HL-60 (cell line): Measurements from ENCODE around the gene SLC22A2.

Experiments used
- CTCF ChIP-seq: IDR thresholded peaks from one replicate; pipeline ENCODE4 v1.5.1; 2011; ENCODE audit warnings: low read length, control low read depth, inconsistent platforms; ENCODE audit not compliant: insufficient read depth
- POLR2AphosphoS5 ChIP-seq: IDR thresholded peaks from 2 replicates; pipeline ENCODE4 v1.6.1; 2012; ENCODE audit warnings: low read depth
- REST ChIP-seq: IDR thresholded peaks from 2 replicates; pipeline ENCODE4 v1.6.1; 2012; ENCODE audit warnings: low read depth; ENCODE audit not compliant: insufficient replicate concordance

GRCh38 chr6:160201061-160201460 lies 57.6 kb downstream of the SLC22A2 start:
- TF ChIP-seq CTCF (no peak), REST (no peak), POLR2AphosphoS5 (no peak)
